Coronary artery (tissue), 2 donors: ENCODE measurements around the gene GNA14.
"Not testable (repeated sequence)": the region's sequence is repeated elsewhere in the genome, so short reads cannot be mapped to it uniquely, and the experiment has no call there.

Experiments
- DNase-seq: peaks from one replicate; pipeline ENCODE4 v3.0.0-alpha.2; 2017; ENCODE audit warnings: low spot score
- H3K27ac ChIP-seq, 2 donors: fragments of 200-600 bp; sonication (generic); one replicate each; pipeline ENCODE4 v1.5.1; 2016 to 2019
- H3K4me3 ChIP-seq: fragments of 200-600 bp; sonication (generic); 2 replicates; pipeline ENCODE4 v1.5.1; 2016; ENCODE audit warnings: mild to moderate bottlenecking, moderate library complexity
- TF ChIP-seq, protein P1 (sequence below): fragments of 200-600 bp; sonication (generic); IDR thresholded peaks from one replicate; pipeline ENCODE4 v1.5.1; 2019; ENCODE audit warnings: antibody characterized with exemption

GNA14 gene

GRCh38 chr9:77507212-77507961 lies 140.7 kb downstream of the GNA14 start:
- no peak for DNase-seq
- H3K27ac ChIP-seq: peak overlapping the region in 1 of 2 donors; percentile 31
- TF ChIP-seq, protein P1, sequence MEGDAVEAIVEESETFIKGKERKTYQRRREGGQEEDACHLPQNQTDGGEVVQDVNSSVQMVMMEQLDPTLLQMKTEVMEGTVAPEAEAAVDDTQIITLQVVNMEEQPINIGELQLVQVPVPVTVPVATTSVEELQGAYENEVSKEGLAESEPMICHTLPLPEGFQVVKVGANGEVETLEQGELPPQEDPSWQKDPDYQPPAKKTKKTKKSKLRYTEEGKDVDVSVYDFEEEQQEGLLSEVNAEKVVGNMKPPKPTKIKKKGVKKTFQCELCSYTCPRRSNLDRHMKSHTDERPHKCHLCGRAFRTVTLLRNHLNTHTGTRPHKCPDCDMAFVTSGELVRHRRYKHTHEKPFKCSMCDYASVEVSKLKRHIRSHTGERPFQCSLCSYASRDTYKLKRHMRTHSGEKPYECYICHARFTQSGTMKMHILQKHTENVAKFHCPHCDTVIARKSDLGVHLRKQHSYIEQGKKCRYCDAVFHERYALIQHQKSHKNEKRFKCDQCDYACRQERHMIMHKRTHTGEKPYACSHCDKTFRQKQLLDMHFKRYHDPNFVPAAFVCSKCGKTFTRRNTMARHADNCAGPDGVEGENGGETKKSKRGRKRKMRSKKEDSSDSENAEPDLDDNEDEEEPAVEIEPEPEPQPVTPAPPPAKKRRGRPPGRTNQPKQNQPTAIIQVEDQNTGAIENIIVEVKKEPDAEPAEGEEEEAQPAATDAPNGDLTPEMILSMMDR: no peak
- H3K4me3 ChIP-seq: no peak overlapping the region

DNA sequence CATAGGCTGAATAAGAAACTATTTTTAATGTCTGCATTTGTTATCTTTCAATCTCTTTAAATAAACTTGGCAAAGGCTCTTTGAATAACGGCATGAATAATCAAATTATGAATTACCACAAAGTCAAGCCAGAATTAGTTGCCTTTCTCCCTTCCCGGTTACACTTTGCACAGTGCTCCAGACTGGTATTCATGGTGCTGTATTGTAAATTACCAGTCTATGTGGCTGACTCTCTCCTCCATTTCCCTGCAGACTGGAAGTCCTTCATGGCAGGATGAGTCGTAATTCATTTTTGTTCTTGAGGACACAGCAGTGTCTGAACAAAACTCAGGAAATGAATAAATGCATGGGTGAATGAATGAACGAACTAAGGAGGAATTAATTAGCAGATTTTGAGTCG lies 142.9 kb downstream of the GNA14 start:
- TF ChIP-seq, protein P1: no peak
- H3K4me3 ChIP-seq: no peak overlapping the region
- no peak for DNase-seq
- H3K27ac ChIP-seq: no peak overlapping the region

- TF ChIP-seq, protein P1: no peak
- no peak overlapping the region for H3K27ac ChIP-seq
- DNase-seq: no peak
- H3K4me3 ChIP-seq: no peak overlapping the region
Measured at GRCh38 chr9:77502568-77502967, 145.6 kb downstream of the GNA14 start.

DNA sequence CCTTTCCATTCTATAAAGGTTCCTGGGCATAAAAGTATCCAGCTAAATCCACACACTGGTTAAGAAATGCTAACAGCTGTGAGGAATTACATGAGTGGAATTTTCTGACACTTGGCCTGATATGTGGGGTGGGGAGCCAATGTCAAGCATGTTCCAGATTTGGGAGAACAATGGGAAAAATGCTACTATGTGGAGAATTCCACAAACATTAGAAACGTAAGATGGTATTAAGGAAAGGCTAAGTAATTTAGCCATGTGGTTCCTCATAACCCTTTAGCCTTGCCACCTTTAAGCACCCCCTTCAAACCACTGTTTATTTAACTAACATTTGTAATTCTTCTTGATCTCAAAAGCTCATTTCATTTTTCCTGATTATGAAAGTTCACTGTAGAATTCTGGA lies 149.2 kb downstream of the GNA14 start:
- DNase-seq: no peak
- Histone ChIP-seq H3K27ac (peak overlapping the region in 1 of 2 donors; percentile 5), H3K4me3 (no peak overlapping the region)
- TF ChIP-seq, protein P1: no peak

DNA sequence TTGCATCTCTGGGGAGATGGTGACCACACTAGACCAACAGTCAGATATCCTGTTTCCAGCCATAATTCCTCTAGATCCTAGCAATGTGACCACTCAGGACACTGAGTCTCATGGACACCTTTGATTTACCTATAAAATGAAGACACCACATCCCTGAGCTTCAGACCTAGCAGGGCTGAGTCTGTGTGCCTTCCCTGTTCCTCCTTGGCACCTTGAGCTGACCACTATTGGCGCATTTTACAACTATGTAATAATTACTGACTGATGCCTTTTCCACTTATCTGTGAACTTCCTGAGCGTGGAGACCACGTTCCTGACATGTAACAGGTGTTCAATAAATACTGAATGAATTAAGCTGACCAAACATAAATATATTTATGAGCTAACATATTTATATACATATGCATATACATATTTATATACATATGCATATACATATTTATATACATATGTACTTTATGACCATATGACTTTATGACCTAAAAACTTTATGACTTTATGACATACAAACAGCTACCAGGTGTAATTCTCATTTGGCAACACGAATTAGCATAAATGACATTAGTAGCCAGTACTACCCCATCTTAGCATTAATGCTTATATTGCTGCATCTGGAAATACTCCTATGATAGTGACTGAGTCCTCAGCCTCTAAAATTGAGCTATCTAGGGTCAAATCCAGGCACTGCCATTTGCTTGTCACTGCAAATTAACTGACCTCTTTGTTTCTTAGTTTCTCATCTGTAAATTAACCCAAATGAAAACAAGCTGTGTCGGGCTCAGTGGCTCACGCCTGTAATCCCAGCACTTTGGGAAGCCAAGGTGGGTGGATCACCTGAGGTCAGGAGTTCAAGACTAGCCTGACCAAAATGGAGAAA lies 150.6 kb downstream of the GNA14 start:
- no peak overlapping the region for H3K27ac ChIP-seq
- TF ChIP-seq, protein P1: no peak
- H3K4me3 ChIP-seq: no peak overlapping the region
- no peak for DNase-seq

- DNase-seq: no peak
- Histone ChIP-seq H3K27ac (peak overlapping the region in 1 of 2 donors; percentile 37), H3K4me3 (no peak overlapping the region)
- TF ChIP-seq, protein P1: no peak
Measured at GRCh38 chr9:77495834-77496671, 152.1 kb downstream of the GNA14 start.

DNA sequence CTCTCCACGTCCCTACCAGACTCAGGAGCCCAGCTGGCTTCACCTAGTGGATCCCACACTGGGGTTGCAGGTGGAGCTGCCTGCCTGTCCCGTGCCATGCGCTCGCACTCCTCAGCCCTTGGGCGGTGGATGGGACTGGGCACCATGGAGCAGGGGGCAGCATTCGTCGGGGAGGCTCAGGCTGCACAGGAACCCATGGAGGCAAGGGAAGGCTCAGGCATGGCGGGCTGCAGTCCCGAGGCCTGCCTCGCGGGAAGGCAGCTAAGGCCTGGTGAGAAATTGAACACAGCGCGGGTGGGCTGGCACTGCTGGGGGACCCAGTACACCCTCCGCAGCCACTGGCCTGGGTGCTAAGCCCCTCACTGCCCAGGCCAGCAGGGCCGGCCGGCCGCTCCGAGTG lies 157.8 kb downstream of the GNA14 start:
- not testable (repeated sequence) for DNase-seq, H3K4me3 ChIP-seq, H3K27ac ChIP-seq

GRCh38 chr9:77489405-77490163 lies 158.5 kb downstream of the GNA14 start:
- H3K27ac ChIP-seq, H3K4me3 ChIP-seq, DNase-seq: not testable (repeated sequence)
